UCSD-AML1 (cell line): Measurements from ENCODE around the gene CD151.

Experiments
- DNase-seq: peaks from one replicate; lab custom pipeline; 2025; ENCODE audit not compliant: unreplicated experiment; lab: John Stamatoyannopoulos, UW

CD151 gene

DNA sequence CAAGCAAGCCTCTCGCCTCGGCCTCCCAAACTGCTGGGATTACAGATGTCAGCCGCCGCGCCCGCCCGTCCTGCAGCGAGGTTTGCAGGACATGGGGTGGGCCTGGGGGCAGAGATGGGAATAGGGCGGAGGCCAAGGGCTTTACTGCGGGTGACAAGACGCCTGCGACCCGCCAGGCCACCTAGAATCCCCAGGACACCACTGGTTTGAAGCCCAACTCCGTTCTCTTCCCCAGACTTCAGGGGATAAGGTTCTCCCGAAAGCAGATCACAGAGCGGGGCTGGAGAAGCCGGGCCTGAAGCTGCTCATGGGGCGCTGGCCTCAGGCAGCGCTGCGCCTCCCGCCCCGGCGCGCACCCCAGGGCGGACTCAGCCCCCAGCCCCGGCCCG lies 9.2 kb downstream of the CD151 start:
- no peak for DNase-seq

GRCh38 chr11:842370-843002 lies 9.7 kb downstream of the CD151 start, which contains the start of the genes POLR2L and TSPAN4:
Gene POLR2L, minus strand, starts transcription at chr11:842529. Its CDS starts 21 bp downstream, at chr11:842508.
Gene TSPAN4, plus strand, starts transcription at chr11:842852. Its CDS starts 7,453 bp downstream, at chr11:850305.
- peak; percentile 89 for DNase-seq

DNA sequence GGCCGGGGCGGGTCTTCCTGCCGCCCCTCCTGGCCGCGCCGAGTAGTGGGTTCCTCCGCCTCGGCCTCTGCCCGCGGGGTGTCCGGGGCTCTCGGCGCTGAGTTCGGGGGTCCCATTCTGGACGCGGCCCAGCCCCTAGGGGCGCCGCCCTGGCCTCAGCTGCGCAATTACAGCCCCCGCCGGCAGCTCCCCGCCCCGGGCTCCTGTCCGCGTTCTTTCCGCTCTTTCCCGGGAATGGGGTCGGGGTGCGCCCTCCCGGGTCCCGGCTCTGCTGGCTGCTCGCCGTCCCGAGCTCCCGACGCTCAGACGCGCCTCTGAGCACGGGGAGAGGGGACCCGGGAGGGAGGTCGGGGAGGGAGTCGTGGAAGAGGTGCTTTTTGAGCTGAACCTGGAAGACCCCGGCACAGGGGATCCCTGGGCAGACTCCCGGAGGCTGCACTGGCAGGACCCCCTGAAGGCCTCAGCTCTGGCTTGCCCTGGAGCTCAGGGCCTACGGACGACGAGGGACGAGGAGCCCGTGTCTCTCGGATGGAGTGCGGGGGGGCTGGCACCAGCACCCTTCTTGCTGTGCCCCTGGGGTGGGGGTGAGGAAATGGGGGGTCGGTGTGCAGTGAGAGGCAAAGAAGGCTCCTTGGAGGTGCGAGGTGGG lies 10.5 kb downstream of the CD151 start:
- DNase-seq = no peak

- DNase-seq = peak; percentile 82
Observed at GRCh38 chr11:843818-844692, 11.3 kb downstream of the CD151 start.

DNA sequence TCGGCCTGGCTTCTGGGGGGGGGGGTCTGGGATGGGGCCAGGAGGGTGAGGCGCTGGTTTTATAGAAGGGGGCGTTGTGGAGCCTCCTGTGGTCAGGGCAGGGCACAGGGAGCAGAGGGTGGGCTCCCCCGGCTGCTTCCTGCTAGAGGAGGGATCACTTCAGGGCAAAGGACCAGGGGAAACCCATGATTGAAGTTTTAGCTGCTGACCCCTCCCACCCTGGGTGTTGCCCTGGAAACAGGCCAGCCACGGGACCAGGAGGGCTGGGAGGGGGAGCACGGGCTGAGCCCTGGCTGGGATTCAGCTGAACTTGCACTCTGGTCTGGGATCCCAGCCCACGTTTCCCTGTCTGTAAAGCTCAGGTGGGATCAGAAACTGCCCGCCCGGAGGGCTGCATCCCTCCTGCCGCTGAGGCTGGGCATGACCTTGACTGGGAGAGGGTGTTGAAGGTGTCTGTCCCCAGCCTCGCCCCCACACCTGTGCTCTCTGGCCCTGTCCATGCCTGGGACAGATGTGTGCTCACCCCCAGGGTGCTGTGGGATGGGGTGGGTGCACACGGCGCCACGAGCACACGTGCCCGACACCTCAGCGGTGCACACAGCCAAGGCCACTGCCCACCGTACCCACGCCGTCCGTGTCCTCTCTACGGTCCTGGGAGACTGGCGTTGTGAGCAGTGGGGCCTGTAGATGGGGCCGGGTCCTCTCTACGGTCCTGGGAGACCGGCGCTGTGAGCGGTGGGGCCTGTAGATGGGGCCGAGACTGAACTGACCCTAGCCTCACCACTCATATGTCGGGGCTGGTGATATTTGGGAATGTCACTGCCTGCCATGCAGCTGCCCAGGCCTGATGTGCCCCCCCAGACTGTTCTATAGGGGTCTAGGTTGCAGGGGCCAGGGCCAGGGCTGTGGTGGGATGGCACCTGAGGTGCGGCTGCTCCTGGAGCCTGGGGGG lies 12.2 kb downstream of the CD151 start:
- peak; percentile 76 for DNase-seq

- DNase-seq = no peak
Observed at GRCh38 chr11:845872-846495, 13.2 kb downstream of the CD151 start.

GRCh38 chr11:846496-847098 lies 13.8 kb downstream of the CD151 start:
- no peak for DNase-seq

- no peak for DNase-seq
Observed at GRCh38 chr11:847876-848275, 15.1 kb downstream of the CD151 start.

- DNase-seq = peak; percentile 29
Observed at GRCh38 chr11:848380-848931, 15.7 kb downstream of the CD151 start.

DNA sequence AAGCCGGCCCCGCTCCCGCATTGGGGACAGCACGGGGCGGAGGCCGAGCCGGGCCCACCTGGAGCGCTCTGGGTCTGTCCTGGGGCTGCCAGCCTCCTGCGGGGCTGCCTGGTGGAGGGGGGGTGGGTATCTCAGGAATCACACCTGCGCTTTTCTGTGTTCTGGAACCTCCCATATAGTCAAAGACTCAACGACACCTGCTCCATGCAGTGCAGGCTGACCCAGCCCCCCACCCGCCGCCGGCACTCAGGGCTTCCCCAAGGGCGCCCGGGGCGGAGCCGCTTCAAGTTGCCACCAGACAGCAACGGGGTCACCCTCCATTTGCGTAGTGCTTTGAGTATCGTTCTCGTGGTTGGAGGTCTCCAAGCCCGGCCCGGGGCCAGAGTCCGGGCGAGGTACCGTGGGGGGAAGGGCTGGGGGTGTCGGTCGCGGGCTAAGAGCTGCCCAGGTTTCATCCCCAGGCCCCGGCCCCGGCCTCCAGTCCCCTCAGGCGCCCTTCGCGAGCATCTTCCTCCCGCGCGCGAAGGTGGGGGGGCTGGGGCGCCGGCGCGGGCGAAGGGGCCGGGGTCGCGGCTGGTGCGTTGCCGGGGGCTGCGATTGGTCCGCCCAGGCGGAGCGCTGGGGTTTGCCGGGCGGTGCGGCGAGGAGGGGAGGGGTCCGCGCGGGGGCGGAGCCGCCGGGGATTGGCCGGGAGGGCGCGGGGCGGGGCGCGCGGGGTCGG lies 16.5 kb downstream of the CD151 start:
- DNase-seq = no peak

GRCh38 chr11:849951-850774 lies 17.4 kb downstream of the CD151 start:
- no peak for DNase-seq

DNA sequence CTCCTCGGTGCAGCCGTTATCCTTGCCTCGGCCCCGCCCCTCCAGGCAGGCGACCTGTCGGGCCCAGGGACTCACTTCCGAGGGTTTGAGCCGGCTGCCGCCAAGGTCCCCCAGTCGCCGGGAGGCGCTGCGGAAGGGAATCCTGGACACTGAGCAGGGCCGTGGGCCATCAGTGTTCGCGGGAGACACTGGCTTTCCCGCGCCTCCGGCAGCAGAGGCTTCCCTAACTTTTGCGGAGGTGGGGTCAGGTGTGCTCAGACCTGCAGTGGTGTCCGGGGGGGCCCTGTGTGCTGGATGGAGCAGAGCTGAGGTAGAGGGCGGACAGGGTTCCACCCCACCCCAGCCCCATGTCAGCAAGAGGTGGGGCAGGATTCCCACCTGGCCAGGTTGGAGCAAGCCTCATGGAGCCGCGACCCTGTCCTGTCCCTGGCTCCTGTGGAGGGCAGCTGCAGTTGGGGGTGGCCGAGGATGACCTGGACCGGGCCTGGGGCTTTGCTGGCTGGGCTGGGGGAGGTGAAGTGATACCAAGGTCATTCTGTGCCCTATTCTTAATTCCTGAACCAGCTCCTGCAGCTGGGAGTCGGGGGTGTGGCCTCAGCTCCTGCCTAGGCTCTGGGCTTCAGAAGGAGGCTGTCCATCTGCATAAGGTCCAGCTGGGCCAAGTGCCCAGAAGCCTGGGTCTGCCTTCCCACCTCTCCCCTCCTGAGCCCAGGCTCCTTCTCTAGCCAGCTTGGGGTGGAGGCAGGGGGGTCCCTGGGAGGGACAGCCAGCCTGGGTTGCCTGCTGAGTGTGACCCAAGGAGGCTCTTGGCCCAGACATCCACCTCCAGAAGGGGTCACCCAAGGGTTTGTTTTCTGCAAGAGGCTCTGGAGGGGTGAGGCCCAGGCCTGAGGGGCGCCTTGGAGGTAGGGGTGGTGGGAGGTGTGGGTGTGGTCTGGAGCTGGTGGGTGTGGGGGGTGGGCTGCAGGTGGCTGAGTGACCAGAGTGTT lies 18.3 kb downstream of the CD151 start:
- DNase-seq = no peak

DNA sequence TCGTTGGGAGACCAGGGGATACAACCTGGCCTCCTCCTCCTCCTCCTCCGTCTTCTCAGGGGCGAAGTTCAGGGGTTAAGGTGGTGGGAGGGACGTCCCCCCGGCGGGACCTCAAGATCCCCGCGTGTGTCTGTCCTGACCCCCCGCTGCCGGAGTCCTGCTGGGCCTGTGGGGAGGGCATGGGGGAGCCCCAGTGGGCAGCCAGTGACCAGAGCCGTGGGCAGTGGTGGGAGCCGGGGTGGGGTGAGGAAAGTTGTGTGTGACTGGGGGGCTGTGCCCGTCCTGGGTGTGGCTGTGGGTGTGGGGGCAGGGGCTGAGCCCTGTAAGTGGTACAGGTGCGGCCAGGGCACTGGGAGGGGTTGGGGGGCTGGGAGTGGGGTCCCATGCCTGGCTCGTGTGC lies 20.0 kb downstream of the CD151 start:
- no peak for DNase-seq

GRCh38 chr11:853682-854448 lies 21.1 kb downstream of the CD151 start:
- no peak for DNase-seq

DNA sequence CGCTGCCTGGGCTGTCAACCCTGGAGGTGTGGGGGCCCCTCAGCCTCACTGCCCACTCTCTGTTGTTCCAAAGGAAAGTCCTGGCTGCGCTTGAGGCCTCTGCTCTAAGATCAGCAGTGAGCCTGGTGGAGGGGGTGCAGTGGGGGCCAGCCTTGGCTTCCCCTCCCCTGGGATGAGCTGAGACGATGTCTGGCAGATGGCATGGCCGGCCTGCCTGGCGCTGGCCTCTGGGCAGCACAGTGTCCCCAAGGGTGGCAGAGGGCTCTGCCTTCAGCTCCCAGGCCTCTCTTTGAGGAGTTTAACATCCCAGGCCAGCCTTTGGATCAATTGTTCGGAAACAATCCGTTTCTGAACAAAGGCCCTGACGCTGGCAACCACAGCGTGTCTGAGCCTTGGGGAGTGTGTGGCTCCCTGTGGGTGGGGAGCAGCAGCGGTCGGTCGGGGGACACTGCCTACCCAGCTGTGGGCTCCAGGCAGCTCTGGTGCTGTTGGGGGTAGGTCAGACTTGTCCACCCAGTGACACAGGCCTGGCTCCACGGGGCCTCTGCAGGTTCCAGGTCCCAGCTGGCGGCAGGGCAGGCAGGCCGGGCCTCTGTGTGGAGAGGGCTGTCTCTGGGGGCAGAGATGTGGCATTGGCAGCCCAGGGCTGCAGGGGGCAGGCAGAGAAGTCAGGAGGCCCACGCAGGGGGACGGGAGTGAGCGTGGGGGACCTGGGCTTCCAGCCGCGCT lies 22.0 kb downstream of the CD151 start:
- DNase-seq = no peak

DNA sequence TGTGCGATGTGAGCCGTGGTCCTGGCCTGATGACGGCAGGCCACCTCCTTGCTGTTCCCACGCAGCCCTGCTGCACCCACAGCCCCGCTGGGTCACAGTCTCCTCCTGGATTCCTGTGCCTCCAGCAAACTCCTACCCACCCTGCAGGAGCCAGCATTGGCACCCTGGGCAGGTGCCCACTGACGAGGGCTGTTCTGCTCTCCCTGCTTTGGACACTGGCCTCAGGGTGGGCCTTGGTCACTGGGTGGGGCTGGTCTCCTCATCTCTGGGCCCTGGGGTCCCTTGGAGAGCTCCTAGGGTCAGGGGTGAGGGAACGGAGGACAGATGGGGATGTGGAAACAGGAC lies 22.6 kb downstream of the CD151 start:
- DNase-seq = no peak
